Ishikawa (cell line): ENCODE data around the gene EP400.

Source experiments
- CEBPB ChIP-seq: IDR thresholded peaks from 2 replicates; pipeline ENCODE4 v1.6.1; 2012
- CREB1 ChIP-seq: IDR thresholded peaks from 2 replicates; pipeline ENCODE4 v1.6.1; 2012; ENCODE audit warnings: low read depth
- EGR1 ChIP-seq: IDR thresholded peaks from 2 replicates; pipeline ENCODE4 v1.6.1; 2012
- EP300 ChIP-seq: IDR thresholded peaks from 2 replicates; pipeline ENCODE4 v1.6.1; 2012; ENCODE audit warnings: borderline replicate concordance
- FOXM1 ChIP-seq: IDR thresholded peaks from 2 replicates; pipeline ENCODE4 v1.6.1; 2012; ENCODE audit warnings: low read depth, borderline replicate concordance
- NFIC ChIP-seq: IDR thresholded peaks from 2 replicates; pipeline ENCODE4 v1.6.1; 2012
- RAD21 ChIP-seq: IDR thresholded peaks from 2 replicates; pipeline ENCODE4 v1.6.1; 2012; ENCODE audit warnings: low read depth
- TAF1 ChIP-seq: IDR thresholded peaks from 2 replicates; pipeline ENCODE4 v1.6.1; 2012; ENCODE audit warnings: low read depth, mild to moderate bottlenecking
- TCF12 ChIP-seq: IDR thresholded peaks from 2 replicates; pipeline ENCODE4 v1.6.1; 2012; ENCODE audit warnings: low read depth
- TEAD4 ChIP-seq: IDR thresholded peaks from 2 replicates; pipeline ENCODE4 v1.6.1; 2012
- YY1 ChIP-seq: IDR thresholded peaks from 2 replicates; pipeline ENCODE4 v1.6.1; 2012; ENCODE audit warnings: low read depth
- ZBTB7A ChIP-seq: IDR thresholded peaks from 2 replicates; pipeline ENCODE4 v1.6.1; 2012; ENCODE audit warnings: low read depth
- TF ChIP-seq, protein P1 (sequence below): IDR thresholded peaks from 2 replicates; pipeline ENCODE4 v1.6.1; 2012
- TF ChIP-seq, protein P2 (sequence below): IDR thresholded peaks from 2 replicates; pipeline ENCODE4 v1.6.1; 2012
- TF ChIP-seq, protein P3 (sequence below): IDR thresholded peaks from 2 replicates; pipeline ENCODE4 v1.6.1; 2012; ENCODE audit warnings: low read depth, mild to moderate bottlenecking

Gene EP400

DNA sequence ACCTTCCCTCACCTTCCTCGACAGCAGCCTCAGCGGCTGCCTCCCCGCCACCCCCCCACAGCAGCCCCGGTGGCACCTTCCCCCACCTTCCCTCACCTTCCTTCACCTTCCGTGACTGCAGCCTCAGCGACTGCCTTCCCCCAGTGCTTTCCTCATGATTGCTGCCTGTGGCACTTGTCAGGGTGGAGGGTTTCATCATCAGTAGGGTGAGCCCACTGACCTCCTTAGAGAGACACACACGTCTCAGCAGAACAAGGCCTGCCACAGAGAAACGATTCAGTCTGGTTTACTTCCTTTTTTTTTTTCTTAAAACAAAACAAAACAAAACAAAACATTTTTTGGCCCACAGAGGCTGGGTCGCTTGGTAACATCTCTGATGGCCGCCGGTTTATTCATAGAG lies 75.0 kb downstream of the EP400 start:
- TF ChIP-seq, protein P1, sequence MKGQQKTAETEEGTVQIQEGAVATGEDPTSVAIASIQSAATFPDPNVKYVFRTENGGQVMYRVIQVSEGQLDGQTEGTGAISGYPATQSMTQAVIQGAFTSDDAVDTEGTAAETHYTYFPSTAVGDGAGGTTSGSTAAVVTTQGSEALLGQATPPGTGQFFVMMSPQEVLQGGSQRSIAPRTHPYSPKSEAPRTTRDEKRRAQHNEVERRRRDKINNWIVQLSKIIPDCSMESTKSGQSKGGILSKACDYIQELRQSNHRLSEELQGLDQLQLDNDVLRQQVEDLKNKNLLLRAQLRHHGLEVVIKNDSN = no peak
- no peak for TF ChIP-seq EP300
- TF ChIP-seq, protein P2, sequence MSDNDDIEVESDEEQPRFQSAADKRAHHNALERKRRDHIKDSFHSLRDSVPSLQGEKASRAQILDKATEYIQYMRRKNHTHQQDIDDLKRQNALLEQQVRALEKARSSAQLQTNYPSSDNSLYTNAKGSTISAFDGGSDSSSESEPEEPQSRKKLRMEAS = no peak
- no peak for TF ChIP-seq TCF12
- TF ChIP-seq RAD21 = no peak
- no peak for TF ChIP-seq CEBPB
- no peak for TF ChIP-seq ZBTB7A
- no peak for TF ChIP-seq YY1
- TF ChIP-seq, protein P3, sequence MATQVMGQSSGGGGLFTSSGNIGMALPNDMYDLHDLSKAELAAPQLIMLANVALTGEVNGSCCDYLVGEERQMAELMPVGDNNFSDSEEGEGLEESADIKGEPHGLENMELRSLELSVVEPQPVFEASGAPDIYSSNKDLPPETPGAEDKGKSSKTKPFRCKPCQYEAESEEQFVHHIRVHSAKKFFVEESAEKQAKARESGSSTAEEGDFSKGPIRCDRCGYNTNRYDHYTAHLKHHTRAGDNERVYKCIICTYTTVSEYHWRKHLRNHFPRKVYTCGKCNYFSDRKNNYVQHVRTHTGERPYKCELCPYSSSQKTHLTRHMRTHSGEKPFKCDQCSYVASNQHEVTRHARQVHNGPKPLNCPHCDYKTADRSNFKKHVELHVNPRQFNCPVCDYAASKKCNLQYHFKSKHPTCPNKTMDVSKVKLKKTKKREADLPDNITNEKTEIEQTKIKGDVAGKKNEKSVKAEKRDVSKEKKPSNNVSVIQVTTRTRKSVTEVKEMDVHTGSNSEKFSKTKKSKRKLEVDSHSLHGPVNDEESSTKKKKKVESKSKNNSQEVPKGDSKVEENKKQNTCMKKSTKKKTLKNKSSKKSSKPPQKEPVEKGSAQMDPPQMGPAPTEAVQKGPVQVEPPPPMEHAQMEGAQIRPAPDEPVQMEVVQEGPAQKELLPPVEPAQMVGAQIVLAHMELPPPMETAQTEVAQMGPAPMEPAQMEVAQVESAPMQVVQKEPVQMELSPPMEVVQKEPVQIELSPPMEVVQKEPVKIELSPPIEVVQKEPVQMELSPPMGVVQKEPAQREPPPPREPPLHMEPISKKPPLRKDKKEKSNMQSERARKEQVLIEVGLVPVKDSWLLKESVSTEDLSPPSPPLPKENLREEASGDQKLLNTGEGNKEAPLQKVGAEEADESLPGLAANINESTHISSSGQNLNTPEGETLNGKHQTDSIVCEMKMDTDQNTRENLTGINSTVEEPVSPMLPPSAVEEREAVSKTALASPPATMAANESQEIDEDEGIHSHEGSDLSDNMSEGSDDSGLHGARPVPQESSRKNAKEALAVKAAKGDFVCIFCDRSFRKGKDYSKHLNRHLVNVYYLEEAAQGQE = no peak
- TF ChIP-seq TAF1 = no peak
- no peak for TF ChIP-seq EGR1
- no peak for TF ChIP-seq CREB1

DNA sequence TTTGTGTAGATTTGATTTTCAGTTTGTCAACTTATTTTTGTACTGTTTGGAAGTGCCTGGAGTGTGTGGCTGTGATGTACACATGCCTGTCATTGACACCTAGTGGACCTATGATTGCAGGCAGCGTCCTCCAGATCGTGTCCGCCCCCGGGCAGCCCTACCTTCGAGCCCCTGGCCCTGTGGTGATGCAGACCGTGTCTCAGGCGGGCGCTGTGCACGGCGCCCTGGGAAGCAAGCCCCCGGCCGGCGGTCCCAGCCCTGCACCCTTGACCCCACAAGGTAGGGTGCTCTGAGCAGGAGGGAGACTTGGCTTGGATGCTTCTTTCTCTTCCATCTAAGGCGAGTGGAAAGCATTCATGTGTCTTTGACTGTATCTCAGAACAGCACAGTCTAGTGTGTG lies 75.8 kb downstream of the EP400 start:
- TF ChIP-seq YY1 (no peak), EP300 (no peak), TAF1 (no peak), CEBPB (no peak), CREB1 (no peak), EGR1 (no peak), RAD21 (no peak), TCF12 (no peak)
- TF ChIP-seq, protein P1 = no peak

DNA sequence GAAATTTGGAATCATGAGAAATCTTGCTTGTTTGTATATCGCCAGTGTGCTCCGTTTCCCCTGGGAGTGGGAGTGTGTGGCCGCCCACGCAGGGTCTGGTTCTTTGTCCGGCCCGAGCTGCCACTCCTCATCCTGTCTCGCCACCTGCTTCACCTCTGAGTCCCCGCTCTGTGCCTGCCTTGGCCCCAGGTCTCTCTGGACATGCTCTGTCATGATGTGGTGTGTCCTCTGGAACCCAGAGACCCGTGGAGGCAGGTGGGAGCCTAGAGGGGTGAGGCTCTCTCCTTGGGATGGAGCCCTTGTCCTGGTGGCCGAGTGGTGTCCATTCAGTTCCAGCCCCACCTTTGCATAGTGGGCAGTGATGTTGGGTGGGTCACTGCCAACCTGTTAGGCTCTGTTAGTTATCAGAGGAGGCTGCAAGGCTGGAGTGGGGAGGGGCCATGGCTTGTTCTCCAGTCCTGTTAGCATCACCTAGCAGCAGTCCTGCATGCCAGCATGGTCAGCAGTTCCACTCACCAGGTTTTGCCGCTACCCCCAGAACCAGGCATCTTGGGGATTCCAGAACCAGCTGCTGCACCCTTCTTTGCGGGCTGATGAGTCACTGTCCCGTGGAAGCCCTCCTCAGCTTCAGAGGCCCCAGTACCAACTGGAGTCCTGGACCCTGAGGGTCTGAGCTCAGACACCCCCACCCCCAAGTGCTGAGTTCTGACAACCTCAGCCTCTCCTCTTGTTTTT lies 76.5 kb downstream of the EP400 start:
- TF ChIP-seq EP300 = no peak
- TF ChIP-seq FOXM1 = no peak
- TF ChIP-seq TAF1 = no peak
- no peak for TF ChIP-seq YY1
- no peak for TF ChIP-seq TCF12
- no peak for TF ChIP-seq EGR1
- TF ChIP-seq, protein P2 = no peak
- TF ChIP-seq NFIC = no peak
- TF ChIP-seq TEAD4 = no peak
- no peak for TF ChIP-seq CEBPB
- TF ChIP-seq RAD21 = no peak
- TF ChIP-seq, protein P1 = no peak
- TF ChIP-seq CREB1 = no peak
- TF ChIP-seq ZBTB7A = no peak
- TF ChIP-seq, protein P3 = no peak

DNA sequence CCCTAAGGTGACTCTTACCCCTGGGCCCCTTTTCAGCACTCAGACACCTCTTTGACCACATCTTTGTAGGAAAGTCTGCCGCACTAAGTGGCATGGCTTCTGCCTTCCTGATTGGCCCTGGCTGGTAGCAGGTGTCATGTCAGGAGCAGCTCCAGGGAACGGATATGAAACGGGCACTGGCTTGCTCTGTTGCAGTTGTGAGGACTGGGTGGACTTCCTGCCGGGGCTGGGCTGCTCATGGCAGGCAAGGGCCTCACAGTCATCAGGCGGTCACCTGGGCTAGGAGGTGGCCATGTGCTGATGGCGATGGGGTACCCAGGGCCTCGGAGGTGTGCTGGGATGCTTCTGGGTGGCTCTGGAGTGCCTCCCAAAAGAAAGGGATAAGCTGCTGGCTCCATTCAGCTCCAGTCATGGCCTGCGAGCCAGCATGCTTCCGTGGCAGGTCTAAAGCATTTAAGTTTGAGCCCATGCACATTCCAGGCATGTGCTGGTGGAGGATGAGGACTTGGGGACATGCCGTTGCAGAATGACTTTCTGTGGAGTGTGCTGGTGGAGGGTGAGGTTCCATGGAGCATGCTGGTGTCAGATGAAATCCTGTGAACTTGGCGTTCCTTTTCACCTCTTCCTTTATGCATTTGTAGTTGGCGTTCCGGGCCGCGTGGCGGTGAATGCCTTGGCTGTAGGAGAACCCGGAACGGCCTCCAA lies 77.2 kb downstream of the EP400 start:
- TF ChIP-seq, protein P2 = no peak
- TF ChIP-seq, protein P3 = no peak
- no peak for TF ChIP-seq ZBTB7A
